ENCODE results near the gene ZBTB4. TPM values are rescaled to one million over a fixed set of nuclear protein-coding genes. Genes with fewer than 3 reads are reported as not detected.

The ZBTB4 gene
- total RNA-seq, 4 donors from 2014 or later = 60.5 to 64.1 (median 63.0) TPM

GRCh38 chr17:7444682-7445618, 34.5 kb downstream of the ZBTB4 start, which contains the start of gene CHRNB1:
Gene CHRNB1, plus strand, starts transcription at chr17:7445061. Its CDS starts 67 bp downstream, at chr17:7445128.
- Histone ChIP-seq H3K4me1 (peaks cover 0 to 38% (median 18%) of the 10 kb centered on the region in 4 donors), H3K9me3 (no peaks in the 10 kb centered on the region), H3K27ac (peak within 1 kb of the TSS in 1 of 4 donors; percentile 34), H3K4me3 (peak within 1 kb of the TSS in 3 of 4 donors; percentile 8 to 43 (median 27)), H3K36me3 (no peaks in the 10 kb centered on the region), H3K27me3 (peaks cover 0 to 72% of the 10 kb centered on the region in 2 donors)
- 5 to 11% methylated on average over 32 to 47 of the region's 51 CpGs for WGBS, 2 donors
- peak in 1 of 2 donors; percentile 57 for DNase-seq (ENCODE audit: low spot score in 2 of 2)
- TF ChIP-seq POLR2A (IDR thresholded peaks at IDR 0.05) (no peak), EP300 (IDR thresholded peaks at IDR 0.05) (no peak), CTCF (IDR thresholded peaks at IDR 0.05) (no peak)

GRCh38 chr17:7443499-7444485, 35.6 kb downstream of the ZBTB4 start:
- no peaks in the 10 kb centered on the region for H3K36me3 ChIP-seq
- peaks cover 0 to 83% of the 10 kb centered on the region in 2 donors for H3K27me3 ChIP-seq
- H3K4me1 ChIP-seq = peaks cover 0 to 49% (median 28%) of the 10 kb centered on the region in 4 donors
- no peak for DNase-seq (ENCODE audit: low spot score in 2 of 2)
- no peak overlapping the region for H3K4me3 ChIP-seq
- WGBS, 2 donors = 73 to 84% methylated on average over 7 of the region's 7 CpGs
- H3K27ac ChIP-seq = no peak overlapping the region
- TF ChIP-seq EP300 (IDR thresholded peaks at IDR 0.05) = no peak
- TF ChIP-seq POLR2A (IDR thresholded peaks at IDR 0.05) = no peak
- no peak for TF ChIP-seq CTCF (IDR thresholded peaks at IDR 0.05)
- no peaks in the 10 kb centered on the region for H3K9me3 ChIP-seq

- no peak for DNase-seq (ENCODE audit: low spot score in 2 of 2)
- Histone ChIP-seq H3K27ac (no peak overlapping the region), H3K36me3 (no peaks in the 10 kb centered on the region), H3K27me3 (peaks cover 0 to 84% of the 10 kb centered on the region in 2 donors), H3K4me1 (peaks cover 0 to 66% (median 37%) of the 10 kb centered on the region in 4 donors), H3K4me3 (no peak overlapping the region), H3K9me3 (no peaks in the 10 kb centered on the region)
- no peak for TF ChIP-seq CTCF (IDR thresholded peaks at IDR 0.05)
- no peak for TF ChIP-seq EP300 (IDR thresholded peaks at IDR 0.05)
- TF ChIP-seq POLR2A (IDR thresholded peaks at IDR 0.05) = no peak
- 87 to 100% methylated on average over 2 of the region's 2 CpGs for WGBS, 2 donors
Observed at GRCh38 chr17:7442142-7442541, 37.3 kb downstream of the ZBTB4 start.

GRCh38 chr17:7441266-7441665, 38.2 kb downstream of the ZBTB4 start:
- DNase-seq (ENCODE audit: low spot score in 2 of 2) = no peak
- TF ChIP-seq POLR2A (IDR thresholded peaks at IDR 0.05) (no peak), CTCF (IDR thresholded peaks at IDR 0.05) (no peak), EP300 (IDR thresholded peaks at IDR 0.05) (no peak)
- WGBS, 2 donors = 41 to 57% methylated on average over 7 of the region's 7 CpGs
- Histone ChIP-seq H3K27me3 (peaks cover 0 to 81% of the 10 kb centered on the region in 2 donors), H3K27ac (no peak overlapping the region), H3K4me1 (peaks cover 0 to 68% (median 38%) of the 10 kb centered on the region in 4 donors), H3K4me3 (no peak overlapping the region), H3K9me3 (no peaks in the 10 kb centered on the region), H3K36me3 (no peaks in the 10 kb centered on the region)

All from tibial nerve (tissue), 4 donors.